Endothelial cell (in vitro differentiated cells): ENCODE data around the gene SARS1. TPM values are rescaled to one million over a fixed set of nuclear protein-coding genes. Genes with fewer than 3 reads are reported as not detected.

ENCODE experiments used
- DNase-seq: peaks from one replicate; pipeline ENCODE4 v3.0.0; 2021; ENCODE audit warnings: low spot score
- H3K27ac Mint-ChIP-seq: one replicate; pipeline ENCODE4 v1.8.0; 2021; ENCODE audit warnings: mixed read lengths, inconsistent platforms; ENCODE audit not compliant: unreplicated experiment
- H3K27me3 Mint-ChIP-seq: one replicate; pipeline ENCODE4 v1.8.0; 2021; ENCODE audit warnings: mild to moderate bottlenecking, moderate library complexity, mixed read lengths, inconsistent platforms; ENCODE audit not compliant: unreplicated experiment
- H3K36me3 Mint-ChIP-seq: one replicate; pipeline ENCODE4 v1.8.0; 2021; ENCODE audit warnings: mild to moderate bottlenecking, low read depth, mixed read lengths, inconsistent platforms; ENCODE audit not compliant: unreplicated experiment
- H3K4me1 Mint-ChIP-seq: one replicate; pipeline ENCODE4 v1.8.0; 2021; ENCODE audit warnings: mild to moderate bottlenecking, mixed read lengths, inconsistent platforms; ENCODE audit not compliant: unreplicated experiment
- H3K4me3 Mint-ChIP-seq: one replicate; pipeline ENCODE4 v1.8.0; 2021; ENCODE audit warnings: mild to moderate bottlenecking, mixed read lengths, inconsistent platforms; ENCODE audit not compliant: unreplicated experiment
- H3K9me3 Mint-ChIP-seq: one replicate; pipeline ENCODE4 v1.8.0; 2021; ENCODE audit warnings: mixed read lengths, inconsistent platforms; ENCODE audit not compliant: unreplicated experiment
- long read RNA-seq: library from polyadenylated mRNA; unstranded; transcript quantifications from one replicate; pipeline ENCODE4 v2.0.0, GENCODE V29; 2020; ENCODE audit not compliant: unreplicated experiment
- total RNA-seq: library from RNA; stranded (reverse); fragmentation: NEBNext Ultra II Directional; extraction: Animal tissue kit (Norgen Biotek cat#: 25700); gene quantifications from one replicate; pipeline ENCODE4 v1.2.1, GENCODE V29; 2021; ENCODE audit not compliant: unreplicated experiment
- TF ChIP-seq, protein P1 (sequence below): fragments of 200-600 bp; sonication (generic); IDR thresholded peaks from one replicate; pipeline ENCODE4 v1.5.0; 2021; ENCODE audit warnings: antibody characterized with exemption; ENCODE audit not compliant: unreplicated experiment

The SARS1 gene, protein sequence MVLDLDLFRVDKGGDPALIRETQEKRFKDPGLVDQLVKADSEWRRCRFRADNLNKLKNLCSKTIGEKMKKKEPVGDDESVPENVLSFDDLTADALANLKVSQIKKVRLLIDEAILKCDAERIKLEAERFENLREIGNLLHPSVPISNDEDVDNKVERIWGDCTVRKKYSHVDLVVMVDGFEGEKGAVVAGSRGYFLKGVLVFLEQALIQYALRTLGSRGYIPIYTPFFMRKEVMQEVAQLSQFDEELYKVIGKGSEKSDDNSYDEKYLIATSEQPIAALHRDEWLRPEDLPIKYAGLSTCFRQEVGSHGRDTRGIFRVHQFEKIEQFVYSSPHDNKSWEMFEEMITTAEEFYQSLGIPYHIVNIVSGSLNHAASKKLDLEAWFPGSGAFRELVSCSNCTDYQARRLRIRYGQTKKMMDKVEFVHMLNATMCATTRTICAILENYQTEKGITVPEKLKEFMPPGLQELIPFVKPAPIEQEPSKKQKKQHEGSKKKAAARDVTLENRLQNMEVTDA
- 125 TPM for total RNA-seq
- long read RNA-seq, transcript SARS-201 (11 exons, 1,852 nt) = major isoform, 206 of 227 reads
- long read RNA-seq, partial matches to known transcripts = 6 of 227 reads
- long read RNA-seq, other reads (novel, unspliced or antisense) = 13 of 227 reads

DNA sequence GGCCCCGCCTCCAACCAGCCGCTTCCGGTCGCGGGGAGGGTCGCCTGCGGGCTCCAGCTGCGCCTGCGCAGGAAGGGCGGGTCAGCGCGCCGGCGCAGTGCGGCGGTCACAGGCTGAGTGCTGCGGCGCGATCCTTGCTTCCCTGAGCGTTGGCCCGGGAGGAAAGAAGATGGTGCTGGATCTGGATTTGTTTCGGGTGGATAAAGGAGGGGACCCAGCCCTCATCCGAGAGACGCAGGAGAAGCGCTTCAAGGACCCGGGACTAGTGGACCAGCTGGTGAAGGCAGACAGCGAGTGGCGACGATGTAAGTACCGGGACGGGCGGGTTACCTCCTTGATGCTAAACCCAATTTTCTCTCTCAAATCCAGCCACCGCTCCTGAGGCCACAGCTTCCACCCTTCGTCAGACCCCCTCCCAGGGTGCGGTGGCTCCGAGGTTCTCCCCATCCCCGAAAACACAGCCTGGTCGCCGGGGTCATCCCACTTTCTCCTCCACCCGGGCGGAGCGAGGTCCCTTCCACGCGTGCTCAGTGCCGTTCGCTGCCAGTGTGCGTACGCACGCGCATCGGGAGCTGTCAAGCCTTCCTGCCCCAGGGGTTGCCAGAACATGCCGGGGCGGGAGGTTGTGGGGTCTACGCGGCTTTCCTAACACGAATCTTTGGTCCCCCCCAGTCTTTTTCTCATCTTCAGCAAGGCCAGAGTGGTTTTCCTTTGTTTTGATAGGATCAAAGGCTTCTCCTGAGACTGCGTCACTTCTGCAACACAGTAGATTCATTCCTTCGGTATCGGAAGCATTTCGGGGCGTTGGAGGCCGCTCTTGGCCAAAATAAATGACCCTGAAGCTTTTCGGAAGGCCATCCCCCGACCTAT lies at the start of gene SARS1:
Gene SARS1 (plus strand): TSS at position 95 of the 870 bp plus-strand sequence. CDS start 75 bp downstream, at position 170.
- H3K9me3 Mint-ChIP-seq = no peaks in the 10 kb centered on the region
- H3K27me3 Mint-ChIP-seq = no peaks in the 10 kb centered on the region
- H3K4me3 Mint-ChIP-seq = peak within 1 kb of the TSS; percentile 98
- H3K4me1 Mint-ChIP-seq = peaks cover 13% of the 10 kb centered on the region
- peak; percentile 91 for DNase-seq
- TF ChIP-seq, protein P1, sequence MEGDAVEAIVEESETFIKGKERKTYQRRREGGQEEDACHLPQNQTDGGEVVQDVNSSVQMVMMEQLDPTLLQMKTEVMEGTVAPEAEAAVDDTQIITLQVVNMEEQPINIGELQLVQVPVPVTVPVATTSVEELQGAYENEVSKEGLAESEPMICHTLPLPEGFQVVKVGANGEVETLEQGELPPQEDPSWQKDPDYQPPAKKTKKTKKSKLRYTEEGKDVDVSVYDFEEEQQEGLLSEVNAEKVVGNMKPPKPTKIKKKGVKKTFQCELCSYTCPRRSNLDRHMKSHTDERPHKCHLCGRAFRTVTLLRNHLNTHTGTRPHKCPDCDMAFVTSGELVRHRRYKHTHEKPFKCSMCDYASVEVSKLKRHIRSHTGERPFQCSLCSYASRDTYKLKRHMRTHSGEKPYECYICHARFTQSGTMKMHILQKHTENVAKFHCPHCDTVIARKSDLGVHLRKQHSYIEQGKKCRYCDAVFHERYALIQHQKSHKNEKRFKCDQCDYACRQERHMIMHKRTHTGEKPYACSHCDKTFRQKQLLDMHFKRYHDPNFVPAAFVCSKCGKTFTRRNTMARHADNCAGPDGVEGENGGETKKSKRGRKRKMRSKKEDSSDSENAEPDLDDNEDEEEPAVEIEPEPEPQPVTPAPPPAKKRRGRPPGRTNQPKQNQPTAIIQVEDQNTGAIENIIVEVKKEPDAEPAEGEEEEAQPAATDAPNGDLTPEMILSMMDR = no peak
- H3K36me3 Mint-ChIP-seq = no peaks in the 10 kb centered on the region
- peak within 1 kb of the TSS; percentile 88 for H3K27ac Mint-ChIP-seq

GRCh38 chr1:109164538-109164937 lies 49.2 kb upstream of the SARS1 start:
- Mint-ChIP-seq H3K9me3 (no peaks in the 10 kb centered on the region), H3K27me3 (peaks cover 1% of the 10 kb centered on the region)
- TF ChIP-seq, protein P1 = no peak

DNA sequence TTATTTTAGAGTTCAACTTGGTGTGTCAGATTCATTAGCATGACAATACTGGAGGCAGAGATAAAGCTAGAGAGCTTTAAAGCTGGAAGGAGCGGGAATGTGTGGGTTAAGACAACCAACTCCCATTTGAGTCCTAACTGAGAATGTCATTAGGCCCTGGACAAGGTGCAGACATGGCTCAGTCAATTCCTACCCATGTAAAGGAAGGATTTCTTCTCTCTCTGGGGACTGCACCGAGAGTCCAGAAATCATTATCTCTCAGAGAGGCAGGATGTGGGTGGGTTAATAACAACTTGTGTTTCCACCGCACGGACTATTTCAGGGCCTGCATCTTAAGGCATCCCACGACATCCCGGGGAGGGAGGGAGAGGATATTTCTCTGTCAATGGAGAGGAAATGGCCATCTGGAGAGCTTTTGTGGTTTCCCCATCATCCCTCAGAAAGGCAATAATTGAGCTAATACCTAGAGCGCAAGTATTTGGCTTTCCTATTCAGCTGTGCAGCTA lies 46.7 kb upstream of the SARS1 start:
- Mint-ChIP-seq H3K27ac (no peak overlapping the region), H3K4me3 (no peak overlapping the region), H3K27me3 (peaks cover 1% of the 10 kb centered on the region), H3K36me3 (no peaks in the 10 kb centered on the region), H3K9me3 (no peaks in the 10 kb centered on the region), H3K4me1 (peaks cover 33% of the 10 kb centered on the region)
- DNase-seq = no peak
- TF ChIP-seq, protein P1 = no peak

More at GRCh38 chr1:109164538-109164937, 49.2 kb upstream of the SARS1 start:
- H3K36me3 Mint-ChIP-seq = no peaks in the 10 kb centered on the region
- no peak overlapping the region for H3K27ac Mint-ChIP-seq
- no peak overlapping the region for H3K4me3 Mint-ChIP-seq
- no peak for DNase-seq
- H3K4me1 Mint-ChIP-seq = peaks cover 21% of the 10 kb centered on the region

GRCh38 chr1:109170035-109170764 lies 43.5 kb upstream of the SARS1 start:
- Mint-ChIP-seq H3K36me3 (no peaks in the 10 kb centered on the region), H3K9me3 (no peaks in the 10 kb centered on the region), H3K27me3 (no peaks in the 10 kb centered on the region), H3K4me1 (peaks cover 31% of the 10 kb centered on the region), H3K27ac (peak overlapping the region; percentile 59), H3K4me3 (peak overlapping the region; percentile 40)
- DNase-seq = no peak
- TF ChIP-seq, protein P1 = no peak
